IPS DF 19.7 (cell line): ENCODE measurements around the gene NFIC.

Experiments
- DNase-seq: peaks from one replicate; pipeline ENCODE4 v3.0.0-alpha.2; 2013; ENCODE audit warnings: low read depth, low spot score

The NFIC gene

GRCh38 chr19:3508771-3509535, 142.6 kb downstream of the NFIC start:
- no peak for DNase-seq

GRCh38 chr19:3509566-3509989, 143.2 kb downstream of the NFIC start:
- no peak for DNase-seq

GRCh38 chr19:3510727-3511126, 144.3 kb downstream of the NFIC start:
- DNase-seq = no peak

- DNase-seq = no peak
Observed at GRCh38 chr19:3511506-3512251, 145.3 kb downstream of the NFIC start.

GRCh38 chr19:3512562-3513228, 146.3 kb downstream of the NFIC start:
- DNase-seq = no peak

- no peak for DNase-seq
Observed at GRCh38 chr19:3513229-3514140, 147.1 kb downstream of the NFIC start.

GRCh38 chr19:3514930-3515329, 148.5 kb downstream of the NFIC start:
- DNase-seq = no peak

GRCh38 chr19:3515891-3516422, 149.6 kb downstream of the NFIC start:
- DNase-seq = no peak

GRCh38 chr19:3516675-3517207, 150.4 kb downstream of the NFIC start:
- no peak for DNase-seq

GRCh38 chr19:3517638-3518037, 151.3 kb downstream of the NFIC start:
- DNase-seq = no peak

GRCh38 chr19:3518255-3518654, 151.9 kb downstream of the NFIC start:
- DNase-seq = peak; percentile 38

- DNase-seq = no peak
Observed at GRCh38 chr19:3518659-3519058, 152.3 kb downstream of the NFIC start.
